Measurements from ENCODE around the gene KRAS.

- TF ChIP-seq CTCF (conservative IDR thresholded peaks at IDR 0.05; ENCODE audit: low read length) (no peak), EZH2phosphoT487 (IDR thresholded peaks at IDR 0.05; ENCODE audit: borderline replicate concordance, low read depth, low read length) (no peak)
Observed at GRCh38 chr12:25264862-25265261, 14.1 kb upstream of the KRAS start.

Measured in OCI-LY7 (cell line).